Measurements from ENCODE around the gene SNRNP27.

SNRNP27 gene

GRCh38 chr2:69847068-69847828 is 46.5 kb upstream of the SNRNP27 start:
- TF ChIP-seq ZNF565 (CRISPR knock-in tag; conservative IDR thresholded peaks at IDR 0.05; ENCODE audit: low read depth) = no peak
- ATAC-seq = no peak

DNA sequence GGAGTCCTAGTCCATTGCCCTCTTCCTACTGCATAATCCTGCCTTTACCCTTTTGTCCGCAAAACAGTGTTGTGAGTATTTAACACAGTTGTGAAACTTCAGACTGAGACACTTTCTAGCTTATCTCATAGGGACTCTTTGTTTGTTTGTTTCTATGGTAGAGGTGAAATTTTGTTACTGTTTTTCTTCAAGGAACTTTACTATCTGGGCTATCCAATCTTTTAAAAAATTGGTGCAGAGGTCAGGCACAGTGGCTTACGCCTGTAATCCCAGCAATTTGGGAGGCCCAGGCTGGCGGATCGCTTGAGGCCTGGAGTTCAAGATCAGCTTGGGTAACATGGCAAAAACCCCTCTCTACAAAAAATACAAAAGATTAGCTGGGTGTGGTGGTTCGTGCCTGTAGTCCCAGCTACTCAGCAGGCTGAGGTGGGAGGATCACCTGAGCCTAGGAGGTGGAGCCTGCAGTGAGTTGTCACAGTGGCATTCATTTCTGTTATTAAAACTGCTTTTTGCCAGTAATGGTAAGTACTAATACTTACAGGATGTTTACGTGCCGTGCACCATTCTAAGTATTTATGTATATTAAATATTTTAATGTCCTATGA is 45.5 kb upstream of the SNRNP27 start:
- no peak for ATAC-seq
- TF ChIP-seq ZNF70 (CRISPR knock-in tag; IDR thresholded peaks at IDR 0.05) = no peak
- no peak for TF ChIP-seq ISL1 (CRISPR knock-in tag; IDR thresholded peaks at IDR 0.05)
- no peak for TF ChIP-seq CSDC2 (CRISPR knock-in tag; IDR thresholded peaks at IDR 0.05)
- no peak for TF ChIP-seq ESRRG (CRISPR knock-in tag; IDR thresholded peaks at IDR 0.05)
- TF ChIP-seq SNAI2 (CRISPR knock-in tag; IDR thresholded peaks at IDR 0.05) = no peak
- no peak for TF ChIP-seq ZFP30 (CRISPR knock-in tag; IDR thresholded peaks at IDR 0.05)
- no peak for TF ChIP-seq TOX (CRISPR knock-in tag; IDR thresholded peaks at IDR 0.05; ENCODE audit: borderline replicate concordance)
- no peak for TF ChIP-seq POU6F1 (CRISPR knock-in tag; IDR thresholded peaks at IDR 0.05; ENCODE audit: borderline replicate concordance, low read depth)
- TF ChIP-seq PPARA (CRISPR knock-in tag; IDR thresholded peaks at IDR 0.05; ENCODE audit: borderline replicate concordance) = no peak
- no peak for TF ChIP-seq TSHZ2 (CRISPR knock-in tag; IDR thresholded peaks at IDR 0.05)
- TF ChIP-seq GLIS3 (CRISPR knock-in tag; IDR thresholded peaks at IDR 0.05) = no peak
- no peak for TF ChIP-seq ARNTL (CRISPR knock-in tag; IDR thresholded peaks at IDR 0.05; ENCODE audit: borderline replicate concordance, low read depth)
- no peak for TF ChIP-seq PATZ1 (CRISPR knock-in tag; IDR thresholded peaks at IDR 0.05; ENCODE audit: borderline replicate concordance)
- no peak for TF ChIP-seq RARB (CRISPR knock-in tag; IDR thresholded peaks at IDR 0.05)

- no peak for ATAC-seq
- TF ChIP-seq ZNF565 (CRISPR knock-in tag; conservative IDR thresholded peaks at IDR 0.05; ENCODE audit: low read depth) = no peak
- no peak for TF ChIP-seq BACH2 (CRISPR knock-in tag; IDR thresholded peaks at IDR 0.05; ENCODE audit: borderline replicate concordance)
- no peak for TF ChIP-seq TSHZ2 (CRISPR knock-in tag; IDR thresholded peaks at IDR 0.05)
- TF ChIP-seq GLIS3 (CRISPR knock-in tag; IDR thresholded peaks at IDR 0.05) = no peak
- no peak for TF ChIP-seq ZNF70 (CRISPR knock-in tag; IDR thresholded peaks at IDR 0.05)
- TF ChIP-seq CSDC2 (CRISPR knock-in tag; IDR thresholded peaks at IDR 0.05) = no peak
- TF ChIP-seq POU6F1 (CRISPR knock-in tag; IDR thresholded peaks at IDR 0.05; ENCODE audit: borderline replicate concordance, low read depth) = no peak
- TF ChIP-seq SNAI2 (CRISPR knock-in tag; IDR thresholded peaks at IDR 0.05) = no peak
- TF ChIP-seq ZNF8 (CRISPR knock-in tag; IDR thresholded peaks at IDR 0.05) = no peak
- no peak for TF ChIP-seq PATZ1 (CRISPR knock-in tag; IDR thresholded peaks at IDR 0.05; ENCODE audit: borderline replicate concordance)
- TF ChIP-seq PPARA (CRISPR knock-in tag; IDR thresholded peaks at IDR 0.05; ENCODE audit: borderline replicate concordance) = no peak
- no peak for TF ChIP-seq ZC3H10 (CRISPR knock-in tag; IDR thresholded peaks at IDR 0.05)
- TF ChIP-seq, protein P1, sequence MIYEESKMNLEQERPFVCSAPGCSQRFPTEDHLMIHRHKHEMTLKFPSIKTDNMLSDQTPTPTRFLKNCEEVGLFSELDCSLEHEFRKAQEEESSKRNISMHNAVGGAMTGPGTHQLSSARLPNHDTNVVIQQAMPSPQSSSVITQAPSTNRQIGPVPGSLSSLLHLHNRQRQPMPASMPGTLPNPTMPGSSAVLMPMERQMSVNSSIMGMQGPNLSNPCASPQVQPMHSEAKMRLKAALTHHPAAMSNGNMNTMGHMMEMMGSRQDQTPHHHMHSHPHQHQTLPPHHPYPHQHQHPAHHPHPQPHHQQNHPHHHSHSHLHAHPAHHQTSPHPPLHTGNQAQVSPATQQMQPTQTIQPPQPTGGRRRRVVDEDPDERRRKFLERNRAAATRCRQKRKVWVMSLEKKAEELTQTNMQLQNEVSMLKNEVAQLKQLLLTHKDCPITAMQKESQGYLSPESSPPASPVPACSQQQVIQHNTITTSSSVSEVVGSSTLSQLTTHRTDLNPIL (CRISPR knock-in tag; IDR thresholded peaks at IDR 0.05; ENCODE audit: low read depth) = no peak
Measured at GRCh38 chr2:69858261-69858660, 35.5 kb upstream of the SNRNP27 start.
